Left cardiac atrium (tissue), 4 donors: ENCODE results near the gene ESRP2. TPM values are rescaled to one million over a fixed set of nuclear protein-coding genes. Genes with fewer than 3 reads are reported as not detected.

Experiments
- ATAC-seq, 2 donors: fragments of 200-7000 bp; cut with Tn5 transposase; one replicate each; pipeline ENCODE4 v1.9.1; 2020; ENCODE audit warnings: mild to moderate bottlenecking in 2 of 2, moderate library complexity in 2 of 2
- DNase-seq: peaks from one replicate; pipeline ENCODE4 v3.0.0-alpha.2; 2020
- intact Hi-C, 2 donors: fragments of 100-400 bp; cut with DNase I; formaldehyde crosslinking; loops; one replicate each; pipeline versions ENCODE4 v1.14.1 to v1.15.1; 2022 to 2023
- total RNA-seq, 2 donors: library from RNA; stranded (reverse); fragmentation: NEBNext Ultra II Directional; extraction: Animal tissue kit (Norgen Biotek cat#: 25700); gene quantifications; one replicate each; pipeline ENCODE4 v1.2.1, GENCODE V29; 2021
- donor health status: DM: no; HTN: yes; CAD: no.
- donor health status: DM: no; HTN: yes; CAD: no; lungs with severe emphysema.
- donor health status: DM: yes; HTN: yes; CAD: no.
- donor health status: Dilated cardiomyopathy.

Gene ESRP2
- total RNA-seq, 2 donors from 2014 or later, result 0.32 to 0.42 TPM

GRCh38 chr16:68265078-68265920 is 29.4 kb upstream of the ESRP2 start:
- peak; percentile 65 to 74 for ATAC-seq
- intact Hi-C loops, result loop anchor here in 1 of 2 donors (5.0 kb wide), 1 partner anchor 47 kb away; the partner anchor contains the start of genes PRMT7 and SLC7A6OS
- DNase-seq, result peak; percentile 63

- DNase-seq (peak; percentile 87), ATAC-seq (peak; percentile 83 to 84)
- intact Hi-C loops, result loop anchor here (5.0 kb wide), 2 partner anchors 48 to 63 kb away; partner anchors contain the start of genes PRMT7 (in 2 of the 2) and SLC7A6OS (in 2 of the 2)
These were observed 28.5 kb upstream of the ESRP2 start, which contains the start of gene SLC7A6 for GRCh38 chr16:68264128-68265077. Gene SLC7A6, plus strand, starts transcription at chr16:68264526. Its CDS starts 10,201 bp downstream, at chr16:68274727.

GRCh38 chr16:68263559-68264127 is 27.7 kb upstream of the ESRP2 start:
- ATAC-seq (no peak), DNase-seq (no peak)
- intact Hi-C loops, result loop anchor here (5.0 kb wide), 2 partner anchors 49 to 64 kb away; partner anchors contain the start of genes PRMT7 (in 1 of the 2) and SLC7A6OS (in 1 of the 2)

- intact Hi-C loops, result no loop called here
- DNase-seq, result no peak
- no peak for ATAC-seq
These were observed 23.3 kb upstream of the ESRP2 start for GRCh38 chr16:68259007-68259825.

- ATAC-seq, result peak; percentile 44 to 53
- no peak for DNase-seq
- intact Hi-C loops, result no loop called here
These were observed 22.2 kb upstream of the ESRP2 start for GRCh38 chr16:68257906-68258800.

- intact Hi-C loops, result no loop called here
These were observed 21.5 kb upstream of the ESRP2 start for GRCh38 chr16:68257251-68257905.

GRCh38 chr16:68255712-68256111 is 19.8 kb upstream of the ESRP2 start:
- DNase-seq (no peak), ATAC-seq (no peak)
- intact Hi-C loops, result no loop called here

More at GRCh38 chr16:68257251-68257905, 21.5 kb upstream of the ESRP2 start:
- DNase-seq, result no peak
- no peak for ATAC-seq

- ATAC-seq (no peak), DNase-seq (no peak)
- intact Hi-C loops, result no loop called here
These were observed 17.8 kb upstream of the ESRP2 start for GRCh38 chr16:68253721-68254120.

- DNase-seq (no peak), ATAC-seq (peak; percentile 34 to 35)
- intact Hi-C loops, result no loop called here
These were observed 16.5 kb upstream of the ESRP2 start for GRCh38 chr16:68252383-68252782.

- DNase-seq (peak; percentile 30), ATAC-seq (peak; percentile 80 to 88)
- intact Hi-C loops, result no loop called here
These were observed 15.9 kb upstream of the ESRP2 start for GRCh38 chr16:68251832-68252231.

GRCh38 chr16:68250951-68251350 is 15.0 kb upstream of the ESRP2 start:
- ATAC-seq, result no peak
- DNase-seq, result no peak
- intact Hi-C loops, result no loop called here

GRCh38 chr16:68249371-68249770 is 13.4 kb upstream of the ESRP2 start:
- ATAC-seq (no peak), DNase-seq (no peak)
- intact Hi-C loops, result loop anchor here in 1 of 2 donors (5.0 kb wide), 1 partner anchor 83 kb away; no protein-coding TSS in a partner anchor

- DNase-seq, result no peak
- ATAC-seq, result no peak
- intact Hi-C loops, result loop anchor here in 1 of 2 donors (5.0 kb wide), 1 partner anchor 84 kb away; no protein-coding TSS in a partner anchor
These were observed 12.0 kb upstream of the ESRP2 start for GRCh38 chr16:68247932-68248331.

- peak in 1 of 2 donors; percentile 28 for ATAC-seq
- no peak for DNase-seq
- intact Hi-C loops, result loop anchor here in 1 of 2 donors (5.0 kb wide), 1 partner anchor 85 kb away; no protein-coding TSS in a partner anchor
These were observed 11.5 kb upstream of the ESRP2 start for GRCh38 chr16:68247400-68247799.

- intact Hi-C loops, result loop anchor here in 1 of 2 donors (5.0 kb wide), 1 partner anchor 86 kb away; no protein-coding TSS in a partner anchor
- ATAC-seq, result peak in 1 of 2 donors; percentile 3
These were observed 10.7 kb upstream of the ESRP2 start for GRCh38 chr16:68246666-68247065.

GRCh38 chr16:68246121-68246520 is 10.2 kb upstream of the ESRP2 start:
- intact Hi-C loops, result loop anchor here in 1 of 2 donors (5.0 kb wide), 1 partner anchor 86 kb away; no protein-coding TSS in a partner anchor
- DNase-seq, result no peak
- ATAC-seq, result no peak

More at GRCh38 chr16:68246666-68247065, 10.7 kb upstream of the ESRP2 start:
- no peak for DNase-seq
